GM19025 (cell line): ENCODE results near the gene SNRNP70.
"Not testable (repeated sequence)": the region's sequence is repeated elsewhere in the genome, so short reads cannot be mapped to it uniquely, and the experiment has no call there.

Experiments
- ATAC-seq: cut with Tn5 transposase; IDR thresholded peaks from one replicate; pipeline ENCODE4 v1.9.1; 2021; ENCODE audit warnings: mild to moderate bottlenecking, low read depth, moderate library complexity; ENCODE audit not compliant: unreplicated experiment

The SNRNP70 gene

GRCh38 chr19:49064029-49064629 lies 21.1 kb upstream of the SNRNP70 start:
- ATAC-seq, result no peak

GRCh38 chr19:49064768-49065611 lies 20.3 kb upstream of the SNRNP70 start, which contains the start of gene NTF4:
NTF4 (minus strand) TSS chr19:49064818; CDS start chr19:49061997, 2,821 bp downstream.
- no peak for ATAC-seq

DNA sequence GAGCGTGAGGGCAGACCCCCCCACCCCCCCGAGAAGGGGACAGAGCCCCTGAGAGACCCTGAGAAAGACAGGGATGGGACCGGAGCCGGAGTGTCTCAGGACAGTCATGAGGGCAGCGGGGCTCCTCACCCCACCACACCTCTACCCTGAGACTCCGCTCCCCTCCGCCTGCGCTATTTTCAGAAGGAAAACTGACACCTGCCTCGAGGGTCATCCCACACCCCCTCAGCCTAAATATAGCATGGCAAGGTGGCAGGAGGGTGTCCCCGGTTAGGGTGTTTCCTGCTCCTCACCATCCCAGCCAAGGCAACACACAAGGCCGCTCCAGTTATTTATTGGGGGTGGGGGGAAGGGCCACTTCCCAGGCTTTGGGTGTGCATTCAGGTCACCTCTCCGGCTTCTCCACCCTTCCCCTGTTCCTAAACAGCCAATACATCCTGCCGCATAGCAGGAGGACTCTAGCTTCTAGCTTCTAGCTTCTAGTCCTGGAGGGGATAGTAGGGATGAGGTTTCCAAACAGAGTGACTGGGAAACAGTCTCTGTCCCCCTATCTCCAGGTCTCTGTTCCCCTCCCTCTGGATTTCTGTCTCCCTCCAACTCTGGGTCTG lies 19.2 kb upstream of the SNRNP70 start:
- no peak for ATAC-seq

DNA sequence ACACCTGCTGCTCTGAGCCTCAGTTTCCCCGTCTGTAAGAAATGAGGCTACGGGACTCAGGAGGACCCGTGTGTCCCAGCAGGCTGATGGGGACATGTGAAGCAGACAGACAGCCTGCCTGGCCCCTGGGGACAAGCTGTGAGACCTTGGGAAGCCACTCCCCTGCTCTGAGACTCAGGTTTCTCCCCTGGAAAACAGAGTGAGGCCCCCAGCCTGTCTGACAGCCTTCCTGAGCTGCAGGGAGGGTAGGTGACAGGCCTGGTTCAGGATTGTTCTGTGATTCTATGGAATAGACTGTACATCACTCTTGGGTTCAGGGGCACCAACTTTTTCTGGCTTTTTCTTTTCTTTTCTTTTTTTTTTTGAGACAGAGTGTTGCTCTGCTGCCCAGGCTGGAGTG lies 17.7 kb upstream of the SNRNP70 start:
- no peak for ATAC-seq

- no peak for ATAC-seq
Measured at GRCh38 chr19:49069026-49069425, 16.2 kb upstream of the SNRNP70 start.

DNA sequence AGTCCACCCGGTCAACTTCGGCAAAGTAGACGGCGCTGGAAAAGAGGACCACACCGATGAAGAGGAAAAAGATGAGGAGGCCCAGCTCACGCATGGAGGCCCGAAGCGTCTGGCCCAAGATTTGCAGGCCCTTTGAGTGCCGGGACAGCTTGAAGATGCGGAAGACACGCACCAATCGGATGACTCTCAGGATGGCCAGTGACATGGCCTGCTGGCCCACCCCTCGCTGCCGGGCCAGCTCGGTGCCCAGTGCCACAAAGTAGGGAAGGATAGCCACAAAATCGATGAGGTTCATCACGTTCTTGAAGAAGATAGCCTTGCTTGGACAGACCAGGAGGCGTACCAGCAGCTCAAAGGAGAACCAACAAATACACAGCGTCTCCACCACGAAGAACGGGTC lies 14.8 kb upstream of the SNRNP70 start:
- ATAC-seq, result no peak

- no peak for ATAC-seq
Measured at GRCh38 chr19:49071860-49072547, 13.2 kb upstream of the SNRNP70 start.

DNA sequence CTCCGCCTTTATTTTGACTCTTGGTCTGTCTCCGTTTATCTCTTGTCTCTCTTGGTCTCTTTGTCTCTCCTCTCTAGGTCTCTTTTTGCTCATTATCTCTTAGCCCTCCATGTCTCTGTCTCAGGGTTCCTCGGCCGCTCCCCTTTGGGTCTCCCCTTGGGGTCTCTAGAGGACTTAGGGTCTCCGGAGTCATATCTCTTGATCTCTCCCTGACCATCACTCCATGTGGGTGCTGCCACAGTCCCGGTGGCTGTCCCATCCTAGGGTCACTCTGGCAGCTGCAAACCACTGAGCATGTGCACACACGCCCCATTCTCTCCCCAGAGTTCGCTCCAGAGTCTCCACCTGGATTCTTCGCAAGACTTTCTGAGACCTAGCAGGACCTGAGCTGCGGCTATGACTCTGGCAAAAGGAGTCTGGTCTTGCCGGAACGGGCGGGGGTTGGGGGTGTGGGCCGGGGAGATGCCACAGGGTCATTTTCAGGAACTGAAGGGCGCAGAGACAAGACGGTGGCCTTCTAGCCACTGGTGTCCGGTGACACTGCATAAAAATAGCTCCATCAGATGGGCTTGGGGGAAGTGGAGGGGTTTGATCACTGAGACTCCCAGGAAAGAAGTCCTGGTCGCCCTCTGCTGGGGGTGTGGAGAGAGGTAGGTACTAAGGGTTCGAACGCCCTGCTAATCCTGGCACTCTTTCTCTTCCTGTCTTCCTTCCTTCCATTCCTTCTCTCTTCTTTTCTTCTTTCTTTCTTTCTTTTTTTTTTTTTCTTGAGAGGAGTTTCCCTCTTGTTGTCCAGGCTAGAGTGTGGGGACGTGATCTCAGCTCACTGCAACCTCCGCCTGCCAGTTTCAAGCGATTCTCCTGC lies 11.5 kb upstream of the SNRNP70 start:
- no peak for ATAC-seq

DNA sequence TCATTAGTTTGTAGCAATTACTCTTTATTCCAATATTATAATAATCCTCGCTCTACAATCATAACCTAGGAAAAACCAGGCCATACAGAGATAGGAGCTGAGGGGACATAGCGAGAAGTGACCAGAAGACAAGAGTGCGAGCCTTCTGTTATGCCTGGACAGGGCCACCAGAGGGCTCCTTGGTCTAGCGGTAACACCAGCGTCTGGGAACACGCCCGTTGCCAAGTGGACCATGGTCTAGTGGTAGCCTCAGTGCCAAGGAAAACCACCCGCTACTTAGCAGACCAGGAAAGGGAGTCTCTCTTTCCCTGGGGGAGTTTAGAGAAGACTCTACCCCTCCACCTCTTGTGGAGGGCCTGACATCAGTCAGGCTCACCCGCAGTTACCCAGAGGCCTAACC lies 10.4 kb upstream of the SNRNP70 start:
- not testable (repeated sequence) for ATAC-seq

DNA sequence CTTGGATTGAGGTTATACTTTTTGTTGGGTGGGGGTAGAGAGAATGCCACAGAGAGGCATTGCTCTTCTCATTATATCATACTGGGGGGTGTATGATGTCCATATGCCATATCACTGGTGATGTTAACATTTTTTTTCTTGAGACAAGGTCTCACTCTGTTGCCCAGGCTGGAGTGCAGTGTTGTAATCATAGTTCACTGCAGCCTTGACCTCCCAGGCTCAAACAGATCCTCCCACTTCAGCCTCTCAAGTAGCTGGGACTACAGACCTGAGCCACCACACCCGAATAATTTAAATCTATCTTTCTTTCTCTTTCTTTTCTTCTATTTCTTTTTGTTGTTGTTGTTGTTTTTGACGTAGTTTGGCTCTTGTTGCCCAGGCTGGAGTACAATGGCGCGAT lies 4.9 kb upstream of the SNRNP70 start:
- ATAC-seq, result no peak

DNA sequence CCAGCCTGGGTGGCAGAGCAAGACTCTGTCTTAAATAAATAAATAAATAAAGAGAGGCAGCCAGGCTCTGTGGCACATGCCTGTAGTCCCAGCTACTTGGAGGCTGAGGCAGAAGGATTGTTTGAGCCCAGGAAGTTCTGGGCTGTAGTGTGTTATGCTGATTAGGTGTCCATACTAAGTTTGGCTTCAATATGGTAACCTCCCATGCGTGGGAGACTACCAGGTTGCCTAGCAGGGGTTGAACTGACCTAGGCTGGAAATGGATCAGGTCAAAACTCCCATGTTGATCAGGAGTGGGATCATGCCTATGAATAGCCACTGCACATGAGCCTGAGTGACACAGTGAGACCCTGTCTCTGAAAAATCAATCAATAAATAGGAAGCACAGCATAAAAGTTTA lies 4.0 kb upstream of the SNRNP70 start:
- ATAC-seq, result no peak

- ATAC-seq, result no peak
Measured at GRCh38 chr19:49084206-49085019, 838 bp upstream of the SNRNP70 start.

DNA sequence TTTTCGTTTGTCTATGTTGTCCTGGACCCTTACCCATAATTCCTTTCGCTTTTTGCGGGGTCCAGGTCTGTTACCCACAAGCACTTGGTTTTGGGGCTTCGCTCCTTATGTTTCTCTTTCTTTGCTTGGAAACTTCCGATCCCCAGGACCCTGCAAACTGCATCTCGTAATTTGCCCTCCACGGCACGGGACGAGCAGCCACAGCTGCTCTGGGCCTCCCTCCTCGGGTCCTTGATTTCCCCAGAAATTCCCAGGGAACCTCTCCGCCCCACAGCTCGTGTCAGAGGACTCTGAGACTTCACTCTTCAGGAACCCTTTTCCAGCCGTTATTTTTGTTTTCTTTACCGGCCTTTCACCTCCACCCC lies 599 bp downstream of the SNRNP70 start:
- no peak for ATAC-seq

GRCh38 chr19:49086296-49086695 lies 1.0 kb downstream of the SNRNP70 start:
- ATAC-seq, result no peak

DNA sequence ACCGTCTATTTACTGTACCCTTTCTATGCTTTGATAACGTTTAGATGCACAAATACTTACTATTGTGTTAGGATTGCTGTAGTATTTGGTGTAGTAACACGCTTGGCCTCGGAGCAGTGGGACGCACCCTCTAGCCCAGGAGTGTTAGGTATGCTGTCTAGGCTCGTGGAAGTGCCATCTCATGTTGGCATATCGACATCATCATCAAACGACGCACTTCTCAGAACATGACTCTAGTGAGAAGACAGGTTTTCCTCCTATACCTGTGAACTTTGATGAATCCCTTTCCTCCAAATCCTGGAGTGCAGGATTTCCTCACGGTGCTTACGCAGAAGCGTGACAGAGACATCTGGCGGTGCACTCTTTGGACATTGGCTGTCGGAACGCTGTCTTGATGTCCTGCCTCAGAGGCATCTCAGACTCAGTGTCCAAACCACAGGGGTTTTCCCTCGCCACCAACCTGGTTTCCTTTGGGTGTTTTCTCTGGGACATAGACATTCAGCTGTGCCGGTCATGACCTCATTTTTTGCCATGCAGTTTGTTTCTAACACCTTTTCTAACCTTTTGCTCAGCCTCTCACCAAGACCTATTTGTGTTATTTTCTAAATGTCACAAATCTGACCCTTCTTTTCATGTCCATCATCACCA lies 6.3 kb downstream of the SNRNP70 start:
- no peak for ATAC-seq

- ATAC-seq, result no peak
Measured at GRCh38 chr19:49092686-49093085, 7.4 kb downstream of the SNRNP70 start.

GRCh38 chr19:49094505-49095482 lies 9.5 kb downstream of the SNRNP70 start:
- no peak for ATAC-seq
